ENCODE measurements around the gene SPATA2L. TPM values are rescaled to one million over a fixed set of nuclear protein-coding genes. Genes with fewer than 3 reads are reported as not detected.

The SPATA2L gene
- total RNA-seq, 3 donors from 2014 or later = 13.6 to 16.4 (median 14.3) TPM

- Mint-ChIP-seq H3K36me3 (ENCODE audit: insufficient read depth) (peaks cover 41% of the 10 kb centered on the region), H3K27me3 (ENCODE audit: low read depth) (no peaks in the 10 kb centered on the region), H3K9me3 (no peaks in the 10 kb centered on the region), H3K4me3 (no peak overlapping the region), H3K4me1 (ENCODE audit: low read depth) (peaks cover 55% of the 10 kb centered on the region)
- ATAC-seq (no peak), DNase-seq (no peak)
These were observed 32.3 kb upstream of the SPATA2L start for GRCh38 chr16:89733792-89734191.

- Mint-ChIP-seq H3K4me1 (ENCODE audit: low read depth) (peaks cover 52% of the 10 kb centered on the region), H3K36me3 (ENCODE audit: insufficient read depth) (peaks cover 38% of the 10 kb centered on the region), H3K9me3 (no peaks in the 10 kb centered on the region), H3K27me3 (ENCODE audit: low read depth) (no peaks in the 10 kb centered on the region), H3K4me3 (no peak overlapping the region)
- no peak for DNase-seq
- ATAC-seq = no peak
These were observed 31.8 kb upstream of the SPATA2L start for GRCh38 chr16:89733322-89733721.

GRCh38 chr16:89732918-89733242, 31.4 kb upstream of the SPATA2L start:
- no peaks in the 10 kb centered on the region for H3K9me3 Mint-ChIP-seq
- DNase-seq = no peak
- peaks cover 37% of the 10 kb centered on the region for H3K36me3 Mint-ChIP-seq (ENCODE audit: insufficient read depth)
- no peaks in the 10 kb centered on the region for H3K27me3 Mint-ChIP-seq (ENCODE audit: low read depth)
- ATAC-seq = no peak
- H3K4me3 Mint-ChIP-seq = no peak overlapping the region
- peaks cover 52% of the 10 kb centered on the region for H3K4me1 Mint-ChIP-seq (ENCODE audit: low read depth)

GRCh38 chr16:89732142-89732917, 30.8 kb upstream of the SPATA2L start:
- H3K4me3 Mint-ChIP-seq = no peak overlapping the region
- no peaks in the 10 kb centered on the region for H3K27me3 Mint-ChIP-seq (ENCODE audit: low read depth)
- peaks cover 52% of the 10 kb centered on the region for H3K4me1 Mint-ChIP-seq (ENCODE audit: low read depth)
- no peak for DNase-seq
- H3K36me3 Mint-ChIP-seq (ENCODE audit: insufficient read depth) = peaks cover 35% of the 10 kb centered on the region
- ATAC-seq = no peak
- no peaks in the 10 kb centered on the region for H3K9me3 Mint-ChIP-seq

DNA sequence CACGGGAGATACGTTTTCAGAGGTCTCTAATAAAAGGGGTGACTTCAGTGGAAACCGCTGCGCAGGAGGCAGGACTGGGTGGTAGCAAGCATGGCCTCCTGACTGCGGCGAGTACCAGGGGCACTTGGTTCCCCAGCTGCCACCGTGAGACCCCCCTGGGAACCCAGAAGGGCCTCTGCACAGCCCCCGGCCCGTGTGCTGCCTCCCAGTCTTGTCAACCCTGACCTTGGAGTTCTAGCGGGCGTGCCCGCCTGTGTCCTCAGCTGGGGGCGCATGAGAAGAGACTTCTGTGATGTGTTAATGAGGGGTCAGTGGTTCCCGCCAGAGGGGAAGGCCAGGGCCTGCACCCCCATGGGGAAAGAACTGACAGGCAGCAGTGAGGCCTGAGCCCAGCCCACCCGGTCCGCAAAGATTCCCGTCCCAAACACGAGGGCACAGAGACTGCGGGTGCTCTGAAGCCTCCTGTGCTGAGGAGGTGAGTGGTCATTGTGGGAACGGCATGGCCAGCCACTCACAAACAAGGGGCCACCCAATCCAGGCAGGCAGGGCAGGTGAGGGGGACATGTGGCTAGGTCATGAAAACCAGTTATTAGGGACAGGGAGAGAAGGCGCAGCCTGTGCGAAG, 29.2 kb upstream of the SPATA2L start:
- Mint-ChIP-seq H3K27me3 (ENCODE audit: low read depth) (no peaks in the 10 kb centered on the region), H3K9me3 (no peaks in the 10 kb centered on the region), H3K4me1 (ENCODE audit: low read depth) (peaks cover 54% of the 10 kb centered on the region), H3K36me3 (ENCODE audit: insufficient read depth) (peaks cover 39% of the 10 kb centered on the region), H3K4me3 (no peak overlapping the region)
- no peak for DNase-seq
- ATAC-seq = no peak

DNA sequence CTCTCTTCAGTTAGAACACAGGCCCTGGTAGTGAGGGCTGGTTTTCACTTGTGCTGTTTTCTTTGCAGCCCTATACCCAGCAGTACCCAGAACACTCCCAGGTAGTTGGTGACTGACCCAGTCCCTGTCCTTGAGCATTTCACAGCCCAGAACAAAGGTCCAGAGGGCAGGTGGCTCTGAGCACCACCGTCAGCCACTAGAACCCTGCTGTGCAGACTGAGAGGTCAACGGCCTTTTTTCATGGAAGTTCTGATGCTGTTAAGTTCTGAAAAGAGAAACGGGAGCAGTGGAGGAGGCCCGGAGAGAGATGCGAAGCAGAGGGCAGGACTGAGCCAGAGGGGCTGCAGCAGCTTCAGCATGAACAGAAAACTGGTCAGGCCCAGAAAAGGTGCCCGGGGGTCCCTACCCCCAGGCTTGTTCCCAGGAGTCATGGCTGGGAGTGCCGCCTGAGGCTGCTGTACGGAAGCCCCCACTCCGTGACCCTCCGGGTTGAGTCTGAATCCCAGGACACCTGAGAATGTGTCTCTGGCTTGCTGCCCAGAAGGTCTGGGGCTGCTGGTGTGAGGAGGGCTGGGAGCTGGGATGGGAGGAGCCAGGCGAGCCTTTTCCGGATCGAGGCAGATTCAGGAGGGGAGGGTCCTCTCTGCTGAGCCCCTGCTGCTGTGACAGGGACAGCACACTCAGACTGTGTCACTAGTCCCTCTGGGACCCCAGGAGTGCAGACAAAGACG, 28.5 kb upstream of the SPATA2L start:
- ATAC-seq (no peak), DNase-seq (no peak)
- Mint-ChIP-seq H3K9me3 (no peaks in the 10 kb centered on the region), H3K36me3 (ENCODE audit: insufficient read depth) (peaks cover 37% of the 10 kb centered on the region), H3K4me1 (ENCODE audit: low read depth) (peaks cover 49% of the 10 kb centered on the region), H3K27me3 (ENCODE audit: low read depth) (no peaks in the 10 kb centered on the region), H3K4me3 (no peak overlapping the region)

- Mint-ChIP-seq H3K27me3 (ENCODE audit: low read depth) (no peaks in the 10 kb centered on the region), H3K4me3 (no peak overlapping the region), H3K4me1 (ENCODE audit: low read depth) (peaks cover 48% of the 10 kb centered on the region), H3K9me3 (no peaks in the 10 kb centered on the region), H3K36me3 (ENCODE audit: insufficient read depth) (peaks cover 34% of the 10 kb centered on the region)
- ATAC-seq = no peak
- DNase-seq = no peak
These were observed 27.8 kb upstream of the SPATA2L start for GRCh38 chr16:89729293-89729692.

- Mint-ChIP-seq H3K27me3 (ENCODE audit: low read depth) (no peaks in the 10 kb centered on the region), H3K36me3 (ENCODE audit: insufficient read depth) (peaks cover 36% of the 10 kb centered on the region), H3K9me3 (no peaks in the 10 kb centered on the region), H3K4me3 (peak overlapping the region; percentile 29), H3K4me1 (ENCODE audit: low read depth) (peaks cover 61% of the 10 kb centered on the region)
- DNase-seq (no peak), ATAC-seq (no peak)
These were observed 26.1 kb upstream of the SPATA2L start for GRCh38 chr16:89727406-89728120.

DNA sequence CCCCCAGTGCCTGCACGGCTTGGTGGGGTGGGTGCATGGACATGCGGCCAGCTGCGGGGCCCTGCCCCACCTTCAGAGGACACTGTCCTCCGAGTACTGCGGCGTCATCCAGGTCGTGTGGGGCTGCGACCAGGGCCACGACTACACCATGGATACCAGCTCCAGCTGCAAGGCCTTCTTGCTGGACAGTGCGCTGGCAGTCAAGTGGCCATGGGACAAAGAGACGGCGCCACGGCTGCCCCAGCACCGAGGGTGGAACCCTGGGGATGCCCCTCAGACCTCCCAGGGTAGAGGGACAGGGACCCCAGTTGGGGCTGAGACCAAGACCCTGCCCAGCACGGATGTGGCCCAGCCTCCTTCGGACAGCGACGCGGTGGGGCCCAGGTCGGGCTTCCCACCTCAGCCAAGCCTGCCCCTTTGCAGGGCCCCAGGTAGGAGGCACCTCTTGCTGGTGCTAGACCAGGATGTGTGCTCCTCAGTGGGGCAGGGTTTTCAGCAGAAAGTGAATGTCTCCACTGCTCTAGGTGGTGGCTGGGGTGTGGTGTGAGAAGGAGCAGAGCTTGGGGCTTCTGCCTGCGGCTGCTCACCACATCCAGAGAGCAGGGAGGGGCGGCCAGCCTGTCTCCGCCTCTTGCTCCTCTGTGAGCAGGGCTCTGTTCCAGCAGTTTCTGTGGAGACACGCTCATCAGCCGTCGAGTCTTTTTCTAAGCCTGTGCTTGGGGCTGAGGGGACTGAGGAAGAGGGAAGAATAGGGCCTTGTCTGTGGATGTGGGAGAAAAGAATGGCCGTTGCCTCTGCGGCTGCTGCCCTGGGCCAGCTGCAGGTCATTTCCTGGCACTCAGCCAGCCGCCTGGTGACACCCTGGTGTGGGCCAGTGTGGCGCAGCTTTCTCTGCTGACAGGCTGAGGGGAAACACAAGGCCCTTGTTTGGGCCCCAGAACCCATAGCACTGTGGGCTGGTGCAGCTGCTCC, 22.1 kb upstream of the SPATA2L start:
- Mint-ChIP-seq H3K36me3 (ENCODE audit: insufficient read depth) (peaks cover 19% of the 10 kb centered on the region), H3K27me3 (ENCODE audit: low read depth) (no peaks in the 10 kb centered on the region), H3K4me1 (ENCODE audit: low read depth) (peaks cover 54% of the 10 kb centered on the region), H3K4me3 (peak overlapping the region; percentile 88), H3K9me3 (no peaks in the 10 kb centered on the region)
- peak; percentile 21 to 22 for ATAC-seq
- peak; percentile 65 for DNase-seq

GRCh38 chr16:89722392-89723278, 21.1 kb upstream of the SPATA2L start:
- peaks cover 52% of the 10 kb centered on the region for H3K4me1 Mint-ChIP-seq (ENCODE audit: low read depth)
- no peaks in the 10 kb centered on the region for H3K27me3 Mint-ChIP-seq (ENCODE audit: low read depth)
- DNase-seq (peak; percentile 43), ATAC-seq (peak; percentile 10 to 15)
- no peaks in the 10 kb centered on the region for H3K9me3 Mint-ChIP-seq
- peaks cover 20% of the 10 kb centered on the region for H3K36me3 Mint-ChIP-seq (ENCODE audit: insufficient read depth)
- peak overlapping the region; percentile 88 for H3K4me3 Mint-ChIP-seq

DNA sequence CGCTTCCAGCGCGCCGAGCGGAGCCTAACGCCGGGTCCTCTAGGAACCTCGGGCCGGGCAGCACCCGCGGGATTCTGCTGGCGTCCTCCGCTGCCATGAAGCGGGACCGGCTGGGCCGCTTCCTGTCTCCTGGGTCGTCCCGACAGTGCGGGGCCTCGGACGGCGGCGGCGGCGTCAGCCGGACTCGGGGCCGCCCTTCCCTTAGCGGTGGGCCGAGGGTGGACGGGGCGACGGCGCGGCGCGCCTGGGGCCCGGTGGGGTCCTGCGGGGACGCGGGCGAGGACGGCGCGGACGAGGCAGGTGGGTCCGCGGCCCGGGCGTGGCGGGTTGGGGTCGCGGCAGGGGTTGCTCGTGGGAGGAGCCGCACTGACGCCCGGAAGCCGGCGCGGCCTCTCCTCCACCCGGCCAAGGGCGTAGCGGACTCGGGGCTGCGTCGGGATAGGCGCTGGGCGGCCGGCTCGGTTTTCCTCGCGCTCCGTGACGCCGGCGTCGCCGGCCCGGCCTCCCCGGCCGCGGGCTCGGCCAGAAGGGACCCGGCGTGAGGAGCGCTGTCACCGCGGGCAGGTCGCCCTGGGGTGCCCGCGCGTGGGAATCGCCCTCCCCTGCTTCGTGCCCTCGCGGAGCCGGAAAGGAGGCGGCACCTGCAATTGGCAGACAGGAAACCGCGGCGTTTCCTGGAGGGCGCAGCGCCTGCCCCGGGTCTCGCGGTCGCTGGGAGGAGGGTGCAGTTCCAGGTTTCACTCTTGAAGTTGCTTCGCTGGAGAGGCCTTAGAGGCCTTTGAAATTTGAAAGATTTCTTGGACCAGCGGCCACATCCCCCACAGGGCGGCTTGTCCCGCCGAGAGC, 20.3 kb upstream of the SPATA2L start:
- Mint-ChIP-seq H3K4me1 (ENCODE audit: low read depth) (peaks cover 43% of the 10 kb centered on the region), H3K4me3 (peak overlapping the region; percentile 88), H3K27me3 (ENCODE audit: low read depth) (no peaks in the 10 kb centered on the region), H3K36me3 (ENCODE audit: insufficient read depth) (peaks cover 12% of the 10 kb centered on the region), H3K9me3 (no peaks in the 10 kb centered on the region)
- DNase-seq = peak; percentile 86
- peak; percentile 39 to 42 for ATAC-seq
